ENCODE results near the gene FGF13.

GRCh38 chrX:138742217-138742616 lies 30.7 kb upstream of the FGF13 start:
- TF ChIP-seq CTCF (IDR thresholded peaks at IDR 0.05; ENCODE audit: low read depth, low read length, missing input control) (no peak), YY1 (IDR thresholded peaks at IDR 0.05) (no peak), FOXA1 (IDR thresholded peaks at IDR 0.05) (no peak), ATF3 (IDR thresholded peaks at IDR 0.05) (no peak), EGR1 (IDR thresholded peaks at IDR 0.05; ENCODE audit: low read depth in 2 of 2) (no peak), MAX (IDR thresholded peaks at IDR 0.05) (no peak), RAD21 (IDR thresholded peaks at IDR 0.05) (no peak), REST (IDR thresholded peaks at IDR 0.05) (no peak), HNF4G (IDR thresholded peaks at IDR 0.05) (no peak), RXRA (IDR thresholded peaks at IDR 0.05) (no peak), TAF1 (conservative IDR thresholded peaks at IDR 0.05) (no peak), ZBTB33 (IDR thresholded peaks at IDR 0.05) (no peak)

All from liver (tissue), 3 donors.